ENCODE measurements around the gene SIPA1L3.

DNA sequence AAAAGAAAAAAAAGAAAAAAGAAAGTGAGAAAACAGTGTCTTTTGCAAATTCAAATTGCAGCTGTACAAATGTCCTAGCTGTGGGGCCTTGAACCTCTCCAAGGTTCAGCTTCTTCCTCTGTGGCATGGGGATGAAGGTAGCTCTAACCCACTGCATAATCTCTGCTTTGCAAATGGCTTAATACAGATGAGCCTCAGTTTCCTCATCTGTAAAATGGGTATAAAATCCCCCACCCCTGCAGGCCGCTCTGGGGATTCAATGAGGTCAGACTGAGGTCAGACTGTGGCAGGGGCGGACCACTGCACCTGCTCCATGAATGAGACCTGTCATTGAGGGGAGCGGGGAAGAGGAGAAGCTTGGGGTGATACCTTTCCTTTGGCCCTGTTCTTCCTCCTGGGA is 311.2 kb downstream of the SIPA1L3 start:
- TF ChIP-seq, protein P1, sequence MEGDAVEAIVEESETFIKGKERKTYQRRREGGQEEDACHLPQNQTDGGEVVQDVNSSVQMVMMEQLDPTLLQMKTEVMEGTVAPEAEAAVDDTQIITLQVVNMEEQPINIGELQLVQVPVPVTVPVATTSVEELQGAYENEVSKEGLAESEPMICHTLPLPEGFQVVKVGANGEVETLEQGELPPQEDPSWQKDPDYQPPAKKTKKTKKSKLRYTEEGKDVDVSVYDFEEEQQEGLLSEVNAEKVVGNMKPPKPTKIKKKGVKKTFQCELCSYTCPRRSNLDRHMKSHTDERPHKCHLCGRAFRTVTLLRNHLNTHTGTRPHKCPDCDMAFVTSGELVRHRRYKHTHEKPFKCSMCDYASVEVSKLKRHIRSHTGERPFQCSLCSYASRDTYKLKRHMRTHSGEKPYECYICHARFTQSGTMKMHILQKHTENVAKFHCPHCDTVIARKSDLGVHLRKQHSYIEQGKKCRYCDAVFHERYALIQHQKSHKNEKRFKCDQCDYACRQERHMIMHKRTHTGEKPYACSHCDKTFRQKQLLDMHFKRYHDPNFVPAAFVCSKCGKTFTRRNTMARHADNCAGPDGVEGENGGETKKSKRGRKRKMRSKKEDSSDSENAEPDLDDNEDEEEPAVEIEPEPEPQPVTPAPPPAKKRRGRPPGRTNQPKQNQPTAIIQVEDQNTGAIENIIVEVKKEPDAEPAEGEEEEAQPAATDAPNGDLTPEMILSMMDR (IDR thresholded peaks at IDR 0.05; ENCODE audit: low read length) = no peak
- TF ChIP-seq EZH2 (optimal IDR thresholded peaks at IDR 0.05; ENCODE audit: low read depth, low read length) (no peak), EZH2phosphoT487 (IDR thresholded peaks at IDR 0.05; ENCODE audit: low read length) (no peak)
